Fibroblast of mammary gland (primary cell): ENCODE results near the gene FRMPD1.
A peak's percentile ranks its signal among the peaks of the same experiment; 100 is the strongest.

Experiments
- DNase-seq: peaks from one replicate; pipeline ENCODE4 v3.0.0-alpha.2; 2010; ENCODE audit warnings: low read depth
- H3K4me3 ChIP-seq: 2 replicates; pipeline ENCODE4 v1.5.1; 2011; ENCODE audit warnings: low read depth, mild to moderate bottlenecking, low read length, moderate library complexity; ENCODE audit not compliant: control insufficient read depth
- TF ChIP-seq, protein P1 (sequence below): conservative IDR thresholded peaks from 2 replicates; pipeline ENCODE4 v1.5.1; 2011; ENCODE audit warnings: low read depth, low read length, inconsistent platforms; ENCODE audit not compliant: control insufficient read depth, insufficient read depth

Gene FRMPD1

DNA sequence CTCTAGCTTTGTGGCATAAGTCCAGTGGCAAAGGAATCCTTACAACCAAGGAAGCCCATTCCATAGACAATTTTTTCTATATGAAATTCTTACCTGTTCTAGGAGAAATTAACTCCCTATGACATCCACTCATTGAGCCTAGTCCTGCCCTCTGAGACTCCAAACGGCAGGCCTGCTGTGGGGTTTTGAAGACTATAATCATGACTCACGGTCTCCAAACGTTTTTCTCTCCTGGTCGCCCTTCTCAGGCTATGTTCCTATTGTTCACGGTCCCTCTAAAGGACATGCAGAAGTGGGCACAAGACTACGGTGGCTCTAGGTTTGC lies 133.5 kb downstream of the FRMPD1 start:
- TF ChIP-seq, protein P1, sequence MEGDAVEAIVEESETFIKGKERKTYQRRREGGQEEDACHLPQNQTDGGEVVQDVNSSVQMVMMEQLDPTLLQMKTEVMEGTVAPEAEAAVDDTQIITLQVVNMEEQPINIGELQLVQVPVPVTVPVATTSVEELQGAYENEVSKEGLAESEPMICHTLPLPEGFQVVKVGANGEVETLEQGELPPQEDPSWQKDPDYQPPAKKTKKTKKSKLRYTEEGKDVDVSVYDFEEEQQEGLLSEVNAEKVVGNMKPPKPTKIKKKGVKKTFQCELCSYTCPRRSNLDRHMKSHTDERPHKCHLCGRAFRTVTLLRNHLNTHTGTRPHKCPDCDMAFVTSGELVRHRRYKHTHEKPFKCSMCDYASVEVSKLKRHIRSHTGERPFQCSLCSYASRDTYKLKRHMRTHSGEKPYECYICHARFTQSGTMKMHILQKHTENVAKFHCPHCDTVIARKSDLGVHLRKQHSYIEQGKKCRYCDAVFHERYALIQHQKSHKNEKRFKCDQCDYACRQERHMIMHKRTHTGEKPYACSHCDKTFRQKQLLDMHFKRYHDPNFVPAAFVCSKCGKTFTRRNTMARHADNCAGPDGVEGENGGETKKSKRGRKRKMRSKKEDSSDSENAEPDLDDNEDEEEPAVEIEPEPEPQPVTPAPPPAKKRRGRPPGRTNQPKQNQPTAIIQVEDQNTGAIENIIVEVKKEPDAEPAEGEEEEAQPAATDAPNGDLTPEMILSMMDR: no peak
- DNase-seq: peak; percentile 18
- peak overlapping the region; percentile 95 for H3K4me3 ChIP-seq

DNA sequence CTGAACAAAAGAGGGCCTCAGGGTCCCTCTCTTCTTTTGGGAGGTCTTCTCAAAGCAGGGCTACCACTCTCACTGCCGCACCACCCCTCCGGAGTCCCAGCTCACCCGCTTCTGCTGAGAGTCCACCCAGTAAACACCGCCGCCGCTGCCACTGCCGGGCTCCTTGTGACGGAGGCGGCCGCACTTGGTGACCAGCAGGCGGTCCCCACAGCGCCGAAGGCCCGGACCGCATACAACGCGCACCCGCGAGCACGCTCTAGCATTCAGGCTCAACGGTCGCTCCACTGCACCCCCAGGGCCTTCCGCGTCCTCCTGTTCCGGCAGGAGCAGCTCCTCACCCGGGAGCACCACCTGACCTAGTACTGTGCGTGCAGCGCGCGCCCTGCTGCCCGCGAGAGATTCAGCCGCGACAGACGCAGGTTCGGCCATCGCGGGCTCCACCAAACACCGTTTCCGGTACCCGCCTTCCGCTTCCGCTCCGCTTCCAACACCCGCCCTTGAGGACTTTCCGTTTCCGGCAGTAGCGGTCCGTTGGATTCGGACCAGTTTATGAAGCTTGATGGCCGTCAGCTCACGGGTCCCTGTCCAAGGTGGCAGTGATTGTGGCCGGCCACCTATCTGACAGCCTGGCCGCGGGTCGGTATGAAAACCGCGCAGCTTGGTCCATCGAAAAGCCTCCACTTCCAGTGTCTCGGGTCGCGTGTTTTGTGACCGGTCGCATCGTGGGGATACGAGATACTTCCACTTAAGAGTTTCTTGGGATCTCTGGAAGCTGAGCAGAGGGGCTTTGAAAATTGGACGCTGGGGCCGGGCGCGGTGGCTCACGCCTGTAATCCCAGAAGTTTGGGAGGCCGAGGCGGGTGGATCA lies 134.1 kb downstream of the FRMPD1 start, which contains the start of gene EXOSC3:
EXOSC3 (minus strand) TSS at position 449 of the 868 bp plus-strand sequence; CDS start at position 429, 20 bp downstream.
- DNase-seq: peak; percentile 91
- TF ChIP-seq, protein P1: no peak
- peak within 1 kb of the TSS; percentile 95 for H3K4me3 ChIP-seq

GRCh38 chr9:37787059-37787458 lies 136.3 kb downstream of the FRMPD1 start:
- no peak for DNase-seq
- TF ChIP-seq, protein P1: no peak
- H3K4me3 ChIP-seq: no peak overlapping the region

DNA sequence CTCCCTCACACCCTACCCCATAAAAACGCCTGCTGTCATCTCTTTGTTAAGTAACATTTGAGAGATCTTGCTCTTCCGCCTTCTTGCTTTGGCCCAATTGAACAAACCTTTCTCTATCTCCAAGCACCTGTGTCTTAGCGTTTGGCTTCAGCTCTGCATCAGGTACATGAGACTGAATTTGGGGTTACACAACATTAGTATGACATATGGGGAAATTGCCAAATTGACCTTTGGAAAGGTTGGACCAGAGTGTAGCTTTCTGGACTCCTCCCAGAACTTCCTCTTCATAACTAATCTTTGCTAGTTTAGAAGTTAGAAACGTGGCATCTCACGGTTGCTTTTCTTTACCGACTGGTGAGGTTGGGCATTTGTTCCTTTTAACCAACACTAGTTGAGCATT lies 137.6 kb downstream of the FRMPD1 start:
- DNase-seq: no peak
- TF ChIP-seq, protein P1: no peak
- H3K4me3 ChIP-seq: no peak overlapping the region

- TF ChIP-seq, protein P1: no peak
- DNase-seq: no peak
- H3K4me3 ChIP-seq: no peak overlapping the region
These were observed 139.3 kb downstream of the FRMPD1 start for GRCh38 chr9:37790096-37790495.

DNA sequence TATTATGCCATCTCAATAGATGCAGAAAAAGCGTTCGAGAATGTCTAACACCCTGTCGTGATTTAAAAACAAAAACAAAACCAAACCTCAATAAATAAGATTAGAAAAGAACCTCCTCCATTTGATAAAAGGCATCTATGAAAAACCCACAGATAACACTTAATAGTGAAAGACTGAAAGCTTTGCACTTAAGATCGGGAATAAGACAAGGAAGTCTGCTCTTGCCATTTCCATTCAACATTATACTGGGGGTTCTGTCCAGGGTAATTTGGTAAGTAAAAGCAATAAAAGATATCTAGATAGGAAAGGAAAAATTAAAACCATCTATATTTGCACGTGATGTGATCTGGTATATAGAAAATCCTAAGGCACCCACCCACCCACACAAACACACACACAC lies 141.4 kb downstream of the FRMPD1 start:
- TF ChIP-seq, protein P1: no peak
- H3K4me3 ChIP-seq: no peak overlapping the region

More for the DNA sequence above, 141.4 kb downstream of the FRMPD1 start:
- no peak for DNase-seq
